NCI-H2107 (cell line): Measurements from ENCODE around the gene BOC.

Source experiments
- DNase-seq: peaks from one replicate; lab custom pipeline; 2025; lab: John Stamatoyannopoulos, UW

The BOC gene

DNA sequence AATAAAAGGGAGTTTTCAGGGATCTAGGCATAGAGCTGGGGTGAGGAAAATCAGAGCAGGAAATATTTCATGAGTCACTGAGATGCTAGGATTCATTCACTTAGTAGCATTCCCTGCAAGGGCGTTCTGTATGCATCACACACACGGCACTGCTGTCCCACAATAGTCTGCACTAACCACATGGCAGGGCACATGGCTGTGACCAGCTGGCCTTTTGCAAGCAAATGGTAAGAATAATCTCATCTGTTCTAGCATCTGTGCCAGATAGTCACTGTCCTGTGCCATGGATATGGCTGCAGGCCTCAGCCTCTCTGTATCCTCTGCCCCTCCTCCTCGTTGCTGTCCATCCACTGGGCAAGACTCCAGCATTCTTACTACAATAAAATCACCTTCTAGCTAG, 37.8 kb downstream of the BOC start:
- no peak for DNase-seq

DNA sequence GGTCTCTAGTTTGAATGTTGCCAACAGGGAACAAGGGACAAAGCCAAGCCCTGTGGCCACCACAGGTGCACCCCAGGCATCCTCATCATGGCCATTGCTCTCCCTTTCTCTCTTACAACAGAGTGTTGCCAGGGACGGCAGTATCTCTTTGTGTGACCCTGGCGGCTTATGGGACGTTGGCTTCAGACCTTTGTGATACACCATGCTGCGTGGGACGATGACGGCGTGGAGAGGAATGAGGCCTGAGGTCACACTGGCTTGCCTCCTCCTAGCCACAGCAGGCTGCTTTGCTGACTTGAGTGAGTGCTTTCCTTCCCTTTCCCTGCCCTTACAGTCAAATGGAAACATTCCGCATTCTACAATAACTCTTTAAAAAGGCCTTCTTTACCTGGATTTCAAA, 38.2 kb downstream of the BOC start:
- no peak for DNase-seq

DNA sequence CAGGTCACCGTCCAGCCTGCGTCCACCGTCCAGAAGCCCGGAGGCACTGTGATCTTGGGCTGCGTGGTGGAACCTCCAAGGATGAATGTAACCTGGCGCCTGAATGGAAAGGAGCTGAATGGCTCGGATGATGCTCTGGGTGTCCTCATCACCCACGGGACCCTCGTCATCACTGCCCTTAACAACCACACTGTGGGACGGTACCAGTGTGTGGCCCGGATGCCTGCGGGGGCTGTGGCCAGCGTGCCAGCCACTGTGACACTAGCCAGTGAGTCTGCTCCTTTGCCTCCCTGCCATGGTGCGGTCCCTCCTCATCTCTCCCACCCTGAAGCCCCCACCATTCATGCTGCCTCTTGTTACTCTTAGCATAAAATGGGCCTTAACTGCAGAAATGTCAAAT, 39.2 kb downstream of the BOC start:
- no peak for DNase-seq

DNA sequence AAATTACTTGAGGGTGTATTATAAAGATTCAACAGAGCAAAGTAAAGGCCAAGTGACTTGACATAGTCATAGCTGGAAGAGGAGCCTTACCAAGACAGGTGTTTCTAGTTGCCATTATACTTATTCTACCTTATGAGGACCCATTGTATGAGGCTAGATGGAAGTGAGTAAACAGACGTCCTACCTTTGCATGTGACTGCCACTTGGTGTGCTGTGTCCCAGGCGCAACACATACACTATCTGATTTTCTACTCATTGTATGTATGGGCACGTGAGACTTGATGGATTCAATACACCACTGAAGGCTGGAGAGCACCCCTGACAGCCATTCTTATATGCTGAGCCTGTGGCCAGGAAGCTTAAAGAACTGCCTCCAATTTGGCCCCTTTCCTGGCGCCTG, 40.5 kb downstream of the BOC start:
- no peak for DNase-seq

DNA sequence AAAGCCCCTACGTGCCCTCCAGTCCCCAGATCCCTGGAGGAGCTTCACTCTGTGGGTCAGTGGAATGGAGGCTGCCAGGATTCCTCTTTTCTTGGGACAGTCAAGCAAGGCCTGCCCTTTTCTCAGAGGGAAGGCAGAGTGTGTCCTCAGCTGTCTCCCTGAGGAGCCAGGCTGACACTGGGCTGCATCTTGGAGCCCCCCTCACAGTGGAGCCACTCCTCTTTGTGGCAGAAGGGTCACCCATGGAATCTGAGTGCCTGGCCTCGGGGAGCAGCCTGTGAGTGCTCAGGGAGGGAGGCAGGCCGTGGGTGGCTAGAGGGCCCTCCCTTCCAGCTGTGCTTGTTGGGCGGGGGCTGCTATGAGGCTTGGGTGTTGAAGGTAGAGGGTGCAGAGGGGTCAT, 41.2 kb downstream of the BOC start:
- no peak for DNase-seq

DNA sequence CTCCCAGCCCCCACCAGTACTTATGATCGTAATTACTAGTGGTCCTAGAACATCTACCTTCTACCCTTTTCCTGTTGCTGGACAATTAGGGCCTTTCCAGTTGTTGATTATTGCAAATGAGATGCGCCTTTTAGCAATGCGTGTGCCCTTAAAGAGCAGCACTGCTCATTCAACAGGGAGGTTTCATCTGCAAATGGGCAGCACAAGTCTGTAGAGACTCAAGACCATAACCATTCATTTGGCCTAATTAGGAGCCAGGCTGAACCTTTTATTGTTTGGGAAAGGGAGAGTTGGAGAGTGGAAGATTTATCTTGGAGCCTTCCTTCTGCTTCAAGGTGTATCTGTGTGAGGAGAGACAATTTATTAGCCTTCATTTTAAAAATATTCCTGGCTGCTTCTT, 42.3 kb downstream of the BOC start:
- no peak for DNase-seq

DNA sequence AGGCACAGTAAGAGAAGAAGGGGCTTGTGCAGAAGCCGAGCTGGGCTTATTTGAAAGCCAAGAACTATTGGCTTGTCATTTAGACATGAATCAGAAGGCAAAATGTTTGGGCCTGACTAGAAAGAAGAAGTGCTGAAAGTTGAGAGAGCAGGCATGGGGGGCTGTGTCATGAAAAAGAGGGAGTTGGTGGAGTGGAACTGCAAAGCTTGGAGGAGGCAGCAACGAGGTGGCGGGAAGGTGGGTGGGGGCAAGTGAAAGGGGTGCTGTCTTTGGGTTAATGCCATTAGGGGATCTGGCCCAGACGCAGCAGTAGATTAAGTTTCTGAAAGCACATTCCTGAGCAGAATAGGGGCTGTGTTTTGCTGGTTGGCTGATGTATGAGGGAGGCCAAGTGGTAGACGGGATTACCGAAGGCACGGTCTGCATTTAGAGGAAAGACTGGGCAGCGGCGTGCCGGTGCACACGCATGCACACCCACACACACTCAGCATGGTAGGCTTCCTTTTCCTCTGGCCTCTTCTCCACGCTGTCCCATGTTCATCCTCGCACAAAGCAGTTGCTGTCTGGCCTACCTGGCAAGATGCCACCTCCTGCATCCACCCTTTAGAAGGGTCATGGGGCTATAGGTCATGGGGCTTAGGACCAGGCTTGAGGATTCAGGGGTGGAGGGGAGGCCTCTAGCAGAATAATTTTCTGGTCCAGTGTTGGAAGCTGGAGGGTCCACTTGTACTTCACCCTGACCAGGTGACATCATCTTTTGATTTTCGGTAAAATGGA, 43.0 kb downstream of the BOC start:
- DNase-seq, result no peak

DNA sequence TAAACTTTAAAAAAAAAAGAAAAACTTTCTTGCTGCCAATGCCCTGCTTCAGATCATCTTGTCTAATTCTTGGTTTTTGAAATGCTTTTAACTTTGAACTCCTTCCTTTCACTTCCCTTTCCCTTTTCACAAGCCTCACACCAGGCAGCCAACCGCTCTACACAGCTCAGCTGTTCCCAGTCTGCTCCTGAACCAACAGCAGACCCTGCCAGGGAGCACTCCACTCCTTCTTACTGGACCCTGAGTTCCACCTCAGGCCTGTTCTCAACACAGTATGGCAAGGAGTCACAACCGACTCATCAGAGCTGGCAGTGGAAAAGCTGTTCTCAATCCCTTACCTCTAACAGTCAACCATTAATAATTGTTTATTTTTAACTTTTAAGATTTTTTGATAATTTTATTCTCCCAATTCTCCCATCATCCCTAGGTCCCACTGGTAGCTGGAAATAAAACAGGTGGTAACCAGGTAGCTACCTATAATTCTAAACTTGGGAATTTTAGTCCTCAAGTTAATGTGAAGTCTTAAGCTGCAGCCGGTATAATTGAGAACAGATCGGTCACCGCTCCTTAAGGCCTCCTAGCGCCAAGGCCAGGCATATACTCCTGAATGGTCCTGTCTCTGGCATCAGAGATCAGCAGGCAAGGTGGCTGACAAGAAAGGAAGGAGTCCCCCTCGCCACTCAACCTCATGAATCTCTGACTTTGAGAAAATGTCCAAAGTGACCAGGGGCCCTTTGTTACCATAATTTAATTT, 43.9 kb downstream of the BOC start:
- DNase-seq, result no peak

DNA sequence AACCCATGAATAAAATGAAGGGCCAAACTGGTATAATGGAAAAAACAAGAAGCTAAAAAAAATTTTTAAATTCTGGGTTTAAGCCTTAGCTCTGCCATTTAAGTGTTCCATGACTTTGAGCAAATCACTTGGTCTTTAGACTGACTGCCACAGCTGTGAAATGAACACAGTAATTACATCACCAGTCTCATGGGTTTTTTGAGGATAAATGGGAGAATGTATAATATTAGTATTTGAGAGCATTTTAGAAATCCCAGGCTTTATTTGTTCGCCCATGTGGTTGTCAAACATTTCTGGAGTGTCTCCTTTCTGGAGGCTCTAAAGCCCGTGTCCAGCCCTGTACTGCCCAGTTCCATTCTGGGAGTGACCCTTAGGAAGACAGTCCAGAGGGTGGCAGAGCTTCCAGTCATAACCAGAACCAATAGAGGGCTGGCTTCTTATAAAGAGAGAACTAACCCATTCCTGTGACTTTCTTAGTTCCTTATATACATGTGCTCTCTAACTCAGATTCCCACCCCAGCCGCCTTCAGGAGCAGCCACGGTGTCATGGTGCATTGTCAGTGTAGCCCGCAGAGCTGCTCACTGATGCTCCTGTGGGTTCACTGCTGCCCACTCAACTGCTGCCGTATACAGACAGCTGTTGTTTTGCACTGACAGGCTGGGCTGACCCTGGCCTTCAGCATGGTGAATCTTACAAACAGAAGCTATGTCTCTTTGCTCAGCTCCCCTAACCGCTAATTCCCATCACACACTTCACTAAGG, 44.7 kb downstream of the BOC start:
- no peak for DNase-seq

DNA sequence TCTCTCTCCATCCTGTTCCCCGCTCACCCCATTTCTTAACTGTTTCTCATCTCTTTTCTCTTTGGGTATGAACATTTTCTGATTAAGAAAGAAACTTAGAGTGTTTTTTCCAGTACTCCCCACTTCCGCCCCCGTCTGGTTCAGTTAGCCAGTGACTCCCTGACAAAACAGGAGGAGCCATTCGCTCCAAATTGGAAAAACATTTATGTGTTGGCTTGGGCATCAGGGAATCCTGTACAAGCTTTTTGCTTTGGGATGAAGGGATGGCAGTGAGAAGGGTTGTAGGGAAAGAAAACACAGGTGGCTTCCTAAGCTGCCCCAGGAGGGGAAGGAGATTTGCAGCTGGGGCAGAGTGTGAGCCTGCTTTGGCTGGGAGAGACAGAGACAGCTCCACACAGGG, 47.0 kb downstream of the BOC start:
- DNase-seq, result no peak

DNA sequence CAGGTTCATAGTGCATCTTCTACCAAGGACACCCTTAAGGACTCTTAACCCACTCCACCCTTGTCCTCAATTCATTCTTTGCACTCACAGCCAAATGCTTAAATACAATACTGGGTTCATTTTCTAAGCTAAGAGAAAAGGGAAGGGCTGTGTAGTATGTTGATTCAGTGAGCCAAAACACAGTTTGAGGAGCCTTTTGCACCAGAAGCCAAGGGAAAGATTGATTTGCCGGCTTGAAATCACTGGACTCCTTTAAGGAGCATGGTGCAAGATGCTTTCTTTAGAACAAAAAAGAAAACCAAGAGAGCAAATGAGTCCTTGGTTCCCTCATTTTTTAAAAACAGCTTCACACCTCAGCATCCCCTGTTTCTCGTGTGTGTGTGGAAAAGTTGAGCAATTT, 47.8 kb downstream of the BOC start:
- DNase-seq, result no peak

DNA sequence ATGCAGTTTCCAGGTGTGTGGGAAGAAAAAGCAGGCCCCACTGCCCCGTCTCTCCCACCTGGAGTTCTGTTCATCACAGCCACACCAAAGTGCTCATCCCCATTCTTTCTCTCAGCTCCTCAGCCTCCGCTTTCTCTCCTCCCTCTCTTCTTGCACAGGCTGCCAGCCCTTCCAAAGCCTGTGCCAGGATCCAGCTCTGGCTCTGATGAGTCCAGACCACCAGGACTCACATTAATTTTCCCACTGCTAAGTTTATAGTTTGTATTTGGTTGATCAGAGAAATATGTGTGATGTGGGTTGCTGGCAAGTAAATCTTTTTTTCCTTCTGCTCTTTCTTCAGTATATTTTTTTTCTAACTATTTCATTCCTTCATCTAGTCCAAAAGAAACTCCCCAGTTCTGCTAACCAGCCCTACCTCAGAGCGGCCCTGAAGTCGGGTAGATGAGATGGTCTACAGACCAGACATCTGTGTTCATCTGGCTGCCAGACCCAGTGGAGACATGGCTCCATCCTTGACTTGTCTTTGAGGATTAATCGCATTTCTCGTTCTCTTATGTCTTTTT, 49.8 kb downstream of the BOC start:
- DNase-seq, result no peak

DNA sequence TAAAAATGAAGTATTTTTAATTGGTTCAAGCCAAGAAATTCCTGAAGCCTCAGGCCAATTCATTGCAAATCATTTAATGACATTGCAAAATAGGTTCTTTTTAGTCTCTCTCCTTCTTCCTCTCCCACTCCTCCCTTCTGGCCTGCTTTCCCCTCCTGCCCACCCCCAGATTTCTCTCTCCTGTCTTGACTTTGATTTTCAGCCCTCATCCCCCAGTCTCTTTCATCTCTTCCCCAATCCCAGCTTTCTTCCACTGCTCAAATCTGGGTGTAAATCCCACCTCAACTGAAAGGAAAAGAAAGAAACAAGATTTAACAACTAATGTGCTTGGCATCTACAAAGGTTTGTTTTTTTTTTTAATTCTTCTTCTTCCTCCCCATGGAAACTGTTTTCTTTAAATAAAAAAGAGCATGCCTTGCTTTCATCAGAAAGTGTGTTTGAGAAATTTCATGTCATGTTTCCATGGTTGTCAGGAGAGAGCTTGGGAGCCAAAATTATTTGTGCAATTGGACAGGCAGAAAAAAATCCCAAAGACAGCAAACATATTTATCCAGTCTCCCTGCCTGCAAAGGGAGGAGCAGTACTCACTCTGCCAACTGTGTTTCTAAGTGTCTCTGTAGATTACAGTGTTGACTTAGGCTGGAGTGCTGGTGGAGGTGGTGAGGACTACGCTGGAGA, 50.4 kb downstream of the BOC start:
- DNase-seq, result no peak

DNA sequence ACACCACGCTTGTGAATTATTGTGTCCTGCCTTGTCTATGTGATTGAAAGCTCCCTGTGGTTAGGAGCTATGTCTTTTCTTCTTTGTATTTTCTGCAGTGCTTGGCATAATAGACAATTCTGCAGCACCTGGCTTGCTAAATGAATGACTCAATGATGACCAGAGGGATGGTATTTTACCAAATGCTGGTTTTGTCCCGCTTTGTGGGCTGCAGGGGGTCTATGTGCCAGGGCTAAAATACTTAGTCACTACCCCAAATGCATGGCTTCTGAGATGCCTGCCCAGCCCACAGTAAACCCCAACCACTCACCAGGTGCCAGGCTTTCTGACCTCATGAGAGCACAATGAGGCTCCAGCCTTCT, 50.9 kb downstream of the BOC start:
- no peak for DNase-seq

DNA sequence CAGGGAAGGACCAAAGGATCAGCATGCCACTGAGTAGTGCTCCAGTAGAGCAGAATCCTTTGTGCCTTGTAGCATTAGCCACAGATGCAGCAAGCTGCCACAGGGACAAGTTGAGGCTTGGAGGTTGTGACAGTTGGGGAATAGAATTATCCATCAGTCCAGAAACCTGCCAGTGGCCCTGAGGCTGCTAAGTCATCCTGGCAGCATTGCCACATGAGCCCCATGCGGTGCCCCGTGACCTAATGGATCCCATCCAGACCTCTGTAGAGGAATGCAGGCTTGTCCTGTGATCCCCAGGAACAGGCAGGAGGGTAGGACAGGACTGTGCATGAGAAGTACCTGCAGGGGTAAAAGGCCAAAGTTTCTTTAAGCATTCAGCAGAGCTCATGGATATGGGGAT, 51.7 kb downstream of the BOC start:
- no peak for DNase-seq

DNA sequence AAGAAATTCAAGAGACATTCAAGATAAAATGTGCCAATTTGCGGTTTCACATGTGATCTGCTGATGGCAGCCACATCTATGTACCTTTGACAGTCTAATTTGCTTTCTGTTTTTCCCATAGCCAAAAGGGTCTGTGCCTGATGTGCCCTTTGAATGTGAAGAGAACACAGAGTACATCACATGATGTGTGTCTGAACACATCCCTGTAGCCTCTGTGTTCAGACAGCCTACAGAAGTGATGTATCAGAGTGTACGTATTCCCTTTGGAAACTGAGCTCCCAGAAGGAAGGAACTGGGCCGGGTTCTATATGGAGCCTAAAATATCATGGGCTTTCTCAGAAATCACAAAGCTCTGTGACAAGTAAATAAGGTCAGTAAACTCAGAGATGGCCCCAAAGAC, 52.4 kb downstream of the BOC start:
- DNase-seq, result no peak

DNA sequence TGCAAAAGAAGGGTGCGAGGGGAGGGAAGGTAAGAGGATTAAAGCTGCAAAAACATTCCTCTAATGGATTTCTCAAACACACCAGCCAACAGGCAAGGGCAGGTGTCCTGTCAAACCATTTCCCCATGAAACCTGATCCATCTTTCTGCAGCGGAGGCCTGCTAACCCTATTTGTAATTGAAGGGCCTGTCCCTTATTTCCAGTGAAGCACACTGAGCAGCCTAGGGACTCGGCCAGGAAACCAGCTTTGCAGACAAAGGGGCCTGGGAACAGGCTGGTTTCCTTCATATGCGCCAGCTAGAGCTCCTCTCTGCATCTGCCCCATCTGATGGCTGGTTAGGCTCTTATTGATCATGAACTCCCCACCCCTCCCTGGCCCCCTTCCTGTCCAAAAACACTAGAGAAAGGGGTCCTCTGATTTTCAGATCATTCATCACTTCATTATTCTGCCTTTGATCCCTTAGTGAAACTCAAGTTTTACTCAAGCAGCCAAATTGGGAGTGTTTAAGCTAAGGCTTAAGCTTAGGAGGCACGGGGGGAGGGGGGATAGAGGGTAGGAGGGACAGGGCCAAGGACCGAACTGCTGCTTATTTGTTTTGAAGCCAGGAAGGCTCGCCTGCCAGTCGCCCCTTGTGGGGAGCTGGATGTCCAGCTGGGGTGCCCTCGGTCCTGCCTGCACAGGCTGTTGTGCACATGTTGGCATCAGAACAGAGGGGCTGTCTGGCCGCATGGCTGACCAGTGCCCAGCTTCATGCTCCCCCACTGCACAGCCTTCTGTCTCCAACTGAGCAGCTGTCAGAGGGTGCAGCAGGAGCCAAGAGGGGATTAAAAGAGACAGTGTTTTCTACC, 53.1 kb downstream of the BOC start:
- peak; percentile 67 for DNase-seq

DNA sequence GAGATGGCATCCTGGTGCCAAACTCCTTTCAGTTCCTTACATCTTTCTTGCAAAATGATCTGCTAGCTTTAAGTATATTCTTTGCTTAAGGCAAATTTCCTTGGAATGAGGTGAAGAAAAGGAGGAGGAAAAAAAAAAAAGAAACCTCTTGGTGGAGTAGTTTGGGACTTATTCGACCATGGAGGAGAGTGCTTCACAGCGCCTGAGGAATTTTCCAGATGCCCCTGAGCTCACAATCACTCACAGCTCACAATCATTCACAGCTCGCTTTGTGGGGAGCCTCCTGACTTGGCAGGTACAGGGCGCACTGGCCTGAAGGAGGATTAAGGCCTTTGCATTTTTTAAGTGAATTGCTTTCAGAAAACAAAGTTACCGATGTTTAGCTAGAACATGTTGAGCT, 53.9 kb downstream of the BOC start:
- DNase-seq, result no peak

DNA sequence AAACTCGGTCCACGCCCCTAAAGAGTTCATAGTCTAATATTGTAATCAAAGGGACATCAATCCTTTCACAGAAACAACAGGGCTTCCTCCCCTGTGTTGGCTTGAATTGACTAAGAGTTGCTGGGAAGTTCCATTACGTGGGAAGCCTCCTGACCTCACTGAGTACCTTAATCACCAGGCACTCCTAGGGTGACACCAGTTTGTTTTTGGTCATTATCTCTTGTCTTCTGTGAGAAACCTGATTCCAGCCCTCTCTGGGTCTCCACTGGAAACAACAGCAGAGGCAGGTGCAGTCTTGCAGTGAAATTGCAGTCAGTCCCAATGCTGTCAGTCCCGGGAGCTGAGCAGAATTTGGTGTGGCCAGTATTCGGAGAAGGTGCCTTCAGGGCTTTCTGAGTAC, 55.4 kb downstream of the BOC start:
- peak; percentile 78 for DNase-seq

DNA sequence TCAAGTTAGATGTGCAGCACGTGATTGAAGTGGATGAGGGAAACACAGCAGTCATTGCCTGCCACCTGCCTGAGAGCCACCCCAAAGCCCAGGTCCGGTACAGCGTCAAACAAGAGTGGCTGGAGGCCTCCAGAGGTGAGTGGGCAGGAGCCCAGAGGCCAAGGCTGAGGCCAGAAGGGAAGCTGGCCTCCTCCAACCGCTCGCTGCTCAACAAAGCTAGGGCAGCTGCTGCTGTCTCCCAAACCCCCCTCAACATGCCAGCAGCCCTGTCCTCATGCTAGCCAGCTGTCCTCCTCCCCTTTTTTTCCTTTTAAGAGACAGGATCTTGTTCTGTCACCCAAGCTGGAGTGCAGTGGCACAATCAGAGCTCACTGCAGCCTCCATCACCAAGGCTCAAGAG, 57.0 kb downstream of the BOC start:
- no peak for DNase-seq

DNA sequence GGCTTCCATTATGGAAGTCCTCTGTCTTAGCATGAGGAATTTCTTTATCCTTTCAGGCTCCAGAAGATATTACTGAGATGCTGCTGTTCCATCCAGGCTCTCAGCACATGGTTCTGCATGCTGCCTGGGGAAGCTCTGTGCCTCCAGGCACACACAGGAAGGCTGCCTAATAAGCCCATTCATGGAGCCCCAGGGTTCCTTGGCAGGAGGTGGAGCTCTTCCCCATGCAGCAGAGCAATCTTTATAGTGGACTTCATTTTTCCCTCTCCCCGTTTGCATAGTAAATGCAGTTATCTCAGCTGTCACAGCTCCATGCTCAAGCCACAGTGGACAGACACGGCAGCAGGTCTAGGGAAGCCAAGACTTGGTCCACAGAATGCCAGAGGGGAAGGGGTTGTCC, 57.6 kb downstream of the BOC start:
- DNase-seq, result no peak
